Right lobe of liver (tissue), 4 donors: ENCODE data around the gene SDR42E2.

Experiments
- CTCF ChIP-seq, 4 donors: fragments of 200-600 bp in 3 of 4; fragments of 450-650 bp in 1 of 4; IDR thresholded peaks; one replicate each; pipeline versions ENCODE4 v1.5.1 to v1.8.0; 2016 to 2022; ENCODE audit warnings: antibody characterized with exemption in 4 of 4, mild to moderate bottlenecking in 2 of 4
- POLR2A ChIP-seq: fragments of 450-650 bp; IDR thresholded peaks from one replicate; pipeline ENCODE4 v1.6.1; 2017; ENCODE audit warnings: antibody characterized with exemption, mild to moderate bottlenecking
- donor health status: DM: no; HTN: no; CAD: no.
- donor health status: DM: no; HTN: no; CAD: no.
- donor health status: DM: no; HTN: yes; CAD: no.

- TF ChIP-seq CTCF (IDR thresholded peaks at IDR 0.05) (no peak), POLR2A (no peak)
Measured at GRCh38 chr16:22191532-22192260, 29.4 kb downstream of the SDR42E2 start.
